PC-9 (cell line): ENCODE results near the gene PTAFR.

ENCODE experiments used
- EZH2 ChIP-seq: fragments of 200-600 bp; sonication (generic); IDR thresholded peaks from 2 replicates; pipeline ENCODE4 v1.8.0; 2017; ENCODE audit warnings: antibody characterized with exemption, low read depth
- TF ChIP-seq, protein P1 (sequence below): fragments of 200-600 bp; sonication (generic); conservative IDR thresholded peaks from 2 replicates; pipeline ENCODE4 v1.6.1; 2017; ENCODE audit warnings: mixed run types, antibody characterized with exemption, mild to moderate bottlenecking, moderate library complexity

DNA sequence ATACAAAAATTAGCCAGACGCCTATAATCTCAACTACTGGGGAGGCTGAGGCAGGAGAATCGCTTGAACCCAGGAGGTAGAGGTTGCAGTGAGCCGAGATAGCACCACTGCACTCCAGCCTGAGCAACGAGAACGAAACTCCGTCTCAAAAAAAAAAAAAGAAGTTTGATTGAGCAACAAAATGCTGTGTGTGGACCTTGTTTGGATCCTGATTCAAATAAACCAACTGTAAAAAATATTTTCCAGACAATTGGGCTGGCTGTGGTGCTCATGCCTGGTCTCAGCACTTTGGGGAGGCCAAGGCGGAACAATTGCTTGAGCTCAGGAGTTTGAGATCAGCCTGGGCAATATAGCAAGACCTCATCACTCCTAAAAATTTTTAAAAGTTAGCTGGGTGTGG is 16.8 kb downstream of the PTAFR start:
- TF ChIP-seq, protein P1, sequence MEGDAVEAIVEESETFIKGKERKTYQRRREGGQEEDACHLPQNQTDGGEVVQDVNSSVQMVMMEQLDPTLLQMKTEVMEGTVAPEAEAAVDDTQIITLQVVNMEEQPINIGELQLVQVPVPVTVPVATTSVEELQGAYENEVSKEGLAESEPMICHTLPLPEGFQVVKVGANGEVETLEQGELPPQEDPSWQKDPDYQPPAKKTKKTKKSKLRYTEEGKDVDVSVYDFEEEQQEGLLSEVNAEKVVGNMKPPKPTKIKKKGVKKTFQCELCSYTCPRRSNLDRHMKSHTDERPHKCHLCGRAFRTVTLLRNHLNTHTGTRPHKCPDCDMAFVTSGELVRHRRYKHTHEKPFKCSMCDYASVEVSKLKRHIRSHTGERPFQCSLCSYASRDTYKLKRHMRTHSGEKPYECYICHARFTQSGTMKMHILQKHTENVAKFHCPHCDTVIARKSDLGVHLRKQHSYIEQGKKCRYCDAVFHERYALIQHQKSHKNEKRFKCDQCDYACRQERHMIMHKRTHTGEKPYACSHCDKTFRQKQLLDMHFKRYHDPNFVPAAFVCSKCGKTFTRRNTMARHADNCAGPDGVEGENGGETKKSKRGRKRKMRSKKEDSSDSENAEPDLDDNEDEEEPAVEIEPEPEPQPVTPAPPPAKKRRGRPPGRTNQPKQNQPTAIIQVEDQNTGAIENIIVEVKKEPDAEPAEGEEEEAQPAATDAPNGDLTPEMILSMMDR, result no peak
- no peak for TF ChIP-seq EZH2
